Stimulated activated naive B cell treated with anti-CD40 and anti-IgM and Interleukin-4, amounts not matched to agents 10 μg/mL and 1 μg/mL and 100 μg/mL, for 72 hours (primary cell): ENCODE data around the gene PTCRA.
"Not testable (repeated sequence)": the region's sequence is repeated elsewhere in the genome, so short reads cannot be mapped to it uniquely, and the experiment has no call there.

Experiments used
- ATAC-seq, 2 donors: fragments of 150-1000 bp; cut with Tn5 transposase; replicated peaks; 2 replicates each; pipeline ENCODE4 v1.10.0; 2021; ENCODE audit warnings: moderate library complexity in 1 of 2
- DNase-seq: peaks from one replicate; pipeline ENCODE4 v3.0.0; 2021
- H3K27ac Mint-ChIP-seq: one replicate; pipeline ENCODE4 v1.8.0; 2022; ENCODE audit warnings: mild to moderate bottlenecking, mixed read lengths
- H3K27me3 Mint-ChIP-seq, 2 donors: one replicate each; pipeline ENCODE4 v1.8.0; 2022; ENCODE audit warnings: mixed read lengths in 2 of 2
- H3K36me3 Mint-ChIP-seq, 2 donors: one replicate each; pipeline ENCODE4 v1.8.0; 2022; ENCODE audit warnings: mixed read lengths in 2 of 2, mild to moderate bottlenecking in 1 of 2
- H3K4me1 Mint-ChIP-seq, 2 donors: one replicate each; pipeline ENCODE4 v1.8.0; 2022; ENCODE audit warnings: mixed read lengths in 2 of 2, mild to moderate bottlenecking in 1 of 2
- H3K4me3 Mint-ChIP-seq, 2 donors: one replicate each; pipeline ENCODE4 v1.8.0; 2022; ENCODE audit warnings: mild to moderate bottlenecking in 2 of 2, mixed read lengths in 2 of 2, moderate library complexity in 1 of 2
- H3K9me3 Mint-ChIP-seq, 2 donors: one replicate each; pipeline ENCODE4 v1.8.0; 2022; ENCODE audit warnings: mixed read lengths in 2 of 2, mild to moderate bottlenecking in 1 of 2

The PTCRA gene

DNA sequence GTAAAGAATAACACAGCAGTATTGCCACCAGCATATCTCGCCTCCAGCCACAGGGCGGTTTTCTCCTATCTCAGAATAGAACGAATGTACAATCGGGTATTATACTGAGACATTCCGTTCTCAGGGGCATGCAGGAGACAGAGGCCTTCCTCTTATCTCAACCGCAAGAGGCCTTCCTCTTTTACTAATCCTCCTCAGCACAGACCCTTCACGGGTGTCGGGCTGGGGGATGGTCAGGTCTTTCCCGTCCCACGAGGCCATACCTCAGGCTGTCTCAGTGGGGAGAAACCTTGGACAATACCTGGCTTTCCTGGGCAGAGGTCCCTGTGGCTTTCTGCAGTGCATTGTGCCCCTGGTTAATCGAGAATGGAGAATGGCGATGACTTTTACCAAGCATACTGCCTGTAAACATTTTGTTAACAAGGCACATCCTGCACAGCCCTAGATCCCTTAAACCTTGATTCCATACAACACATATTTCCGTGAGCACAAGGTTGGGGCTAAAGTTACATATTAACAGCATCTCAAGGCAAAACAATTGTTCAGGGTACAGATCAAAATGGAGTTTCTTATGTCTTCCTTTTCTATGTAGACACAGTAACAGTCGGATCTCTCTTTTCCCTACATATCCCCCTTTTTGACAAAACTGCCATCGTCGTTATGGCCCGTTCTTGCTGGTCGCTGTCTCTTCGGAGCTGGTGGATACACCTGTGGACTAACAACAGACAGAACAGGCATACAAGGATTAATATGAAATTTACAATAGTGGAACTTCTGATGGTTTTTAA lies 21.6 kb upstream of the PTCRA start:
- not testable (repeated sequence) for H3K36me3 Mint-ChIP-seq, H3K27me3 Mint-ChIP-seq, DNase-seq, H3K9me3 Mint-ChIP-seq, ATAC-seq
- Mint-ChIP-seq H3K27ac (peak overlapping the region; percentile 91), H3K4me3 (peak overlapping the region; percentile 48 to 63), H3K4me1 (peaks cover 21 to 36% of the 10 kb centered on the region in 2 donors)

DNA sequence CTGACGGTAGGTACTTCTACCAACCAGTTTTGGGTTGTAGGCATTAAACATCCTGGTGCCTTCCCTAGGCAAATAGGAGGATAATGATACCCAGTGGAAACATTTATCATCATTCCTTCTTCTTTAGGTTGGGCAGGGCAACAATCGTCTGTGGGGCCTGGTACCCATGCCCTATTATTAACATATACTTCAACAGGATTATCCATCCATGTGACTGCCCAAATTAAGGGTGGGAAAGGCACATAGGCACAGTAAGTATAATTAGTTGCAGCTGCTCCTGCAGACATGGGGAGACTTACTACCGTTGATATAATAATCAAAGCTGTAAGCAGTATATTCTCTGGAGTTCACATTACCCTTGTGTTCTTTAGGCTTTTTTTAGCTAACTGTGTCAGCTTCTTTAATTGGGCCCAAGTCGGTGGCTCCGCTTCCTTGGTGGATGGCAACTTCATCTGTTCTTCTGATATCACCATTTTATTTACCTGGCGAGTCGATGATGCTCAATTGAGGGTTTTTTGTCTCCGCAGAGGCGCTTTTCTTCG lies 19.6 kb upstream of the PTCRA start:
- Mint-ChIP-seq H3K27ac (no peak overlapping the region), H3K9me3 (no peaks in the 10 kb centered on the region), H3K36me3 (no peaks in the 10 kb centered on the region), H3K27me3 (no peaks in the 10 kb centered on the region), H3K4me1 (peaks cover 16 to 23% of the 10 kb centered on the region in 2 donors), H3K4me3 (no peak overlapping the region)
- ATAC-seq (no peak), DNase-seq (no peak)

DNA sequence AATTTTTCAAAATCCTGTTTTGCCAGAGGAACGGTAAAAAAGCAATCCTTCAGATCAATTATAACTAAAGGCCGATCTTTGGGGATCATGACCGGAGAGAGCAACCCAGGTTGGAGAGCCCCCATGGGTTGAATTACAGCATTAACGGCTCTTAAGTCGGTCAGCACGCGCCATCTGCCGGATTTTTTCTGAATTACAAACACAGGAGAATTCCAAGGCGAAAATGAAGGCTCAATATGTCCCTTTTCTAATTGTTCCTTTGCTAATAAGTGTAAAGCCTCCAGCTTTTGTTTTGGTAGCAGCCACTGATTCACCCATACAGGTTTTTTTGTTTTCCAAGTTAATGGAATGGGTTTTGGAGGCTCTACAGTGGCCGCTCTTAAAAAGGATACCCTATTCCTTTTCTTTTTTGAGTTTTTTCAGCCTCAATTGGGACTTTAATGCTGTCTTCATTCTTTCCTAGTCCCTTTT lies 16.9 kb upstream of the PTCRA start:
- H3K36me3 Mint-ChIP-seq, result no peaks in the 10 kb centered on the region
- DNase-seq (peak; percentile 57), ATAC-seq (no peak)
- H3K4me1 Mint-ChIP-seq, result peaks cover 11 to 28% of the 10 kb centered on the region in 2 donors
- no peak overlapping the region for H3K4me3 Mint-ChIP-seq
- H3K27me3 Mint-ChIP-seq, result no peaks in the 10 kb centered on the region
- no peaks in the 10 kb centered on the region for H3K9me3 Mint-ChIP-seq
- no peak overlapping the region for H3K27ac Mint-ChIP-seq

DNA sequence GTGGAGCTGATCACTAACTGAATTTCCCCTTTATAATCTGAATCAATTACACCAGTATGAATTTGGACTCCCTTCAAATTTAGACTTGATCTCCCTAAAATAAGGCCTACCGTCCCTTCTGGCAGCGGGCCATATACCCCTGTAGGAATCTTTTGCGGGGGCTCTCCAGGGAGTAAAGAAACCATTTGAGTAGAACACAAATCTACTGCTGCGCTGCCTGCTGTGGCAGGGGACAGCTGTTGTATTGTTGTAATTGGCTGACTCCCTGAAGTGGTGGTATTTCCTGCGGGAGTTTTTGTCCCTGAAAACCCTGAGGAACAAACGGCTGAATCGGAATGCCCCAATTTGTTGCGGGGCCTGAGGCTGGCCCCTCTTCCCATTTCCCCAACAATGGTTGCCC lies 16.0 kb upstream of the PTCRA start:
- Mint-ChIP-seq H3K36me3 (no peaks in the 10 kb centered on the region), H3K27me3 (no peaks in the 10 kb centered on the region), H3K9me3 (no peaks in the 10 kb centered on the region), H3K4me1 (peaks cover 6 to 22% of the 10 kb centered on the region in 2 donors), H3K27ac (no peak overlapping the region), H3K4me3 (no peak overlapping the region)
- ATAC-seq, result no peak
- no peak for DNase-seq

DNA sequence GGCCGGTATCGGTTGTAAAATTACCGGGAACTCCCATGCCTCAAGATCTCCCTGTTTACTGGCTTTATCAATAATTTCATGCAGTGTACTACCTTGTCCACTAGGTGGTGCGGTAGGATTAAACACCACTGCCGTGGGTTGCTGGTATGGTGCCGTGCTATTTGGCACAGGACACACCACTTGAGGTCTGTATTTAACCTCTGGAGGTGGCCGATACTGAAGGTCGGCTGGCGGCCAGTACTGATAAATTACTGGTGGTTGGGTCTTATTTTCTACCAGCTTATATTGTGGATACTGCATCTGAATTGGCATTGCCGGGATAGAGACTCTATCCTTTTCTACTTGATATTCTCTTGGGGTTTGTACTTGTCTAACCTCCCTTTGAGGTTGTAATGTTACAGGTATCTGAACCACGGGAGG lies 14.3 kb upstream of the PTCRA start:
- Mint-ChIP-seq H3K9me3 (no peaks in the 10 kb centered on the region), H3K36me3 (no peaks in the 10 kb centered on the region), H3K27me3 (no peaks in the 10 kb centered on the region), H3K27ac (no peak overlapping the region), H3K4me3 (peak overlapping the region in 1 of 2 donors; percentile 16), H3K4me1 (peaks cover 6 to 22% of the 10 kb centered on the region in 2 donors)
- peak; percentile 67 for DNase-seq
- peak; percentile 91 to 96 for ATAC-seq

DNA sequence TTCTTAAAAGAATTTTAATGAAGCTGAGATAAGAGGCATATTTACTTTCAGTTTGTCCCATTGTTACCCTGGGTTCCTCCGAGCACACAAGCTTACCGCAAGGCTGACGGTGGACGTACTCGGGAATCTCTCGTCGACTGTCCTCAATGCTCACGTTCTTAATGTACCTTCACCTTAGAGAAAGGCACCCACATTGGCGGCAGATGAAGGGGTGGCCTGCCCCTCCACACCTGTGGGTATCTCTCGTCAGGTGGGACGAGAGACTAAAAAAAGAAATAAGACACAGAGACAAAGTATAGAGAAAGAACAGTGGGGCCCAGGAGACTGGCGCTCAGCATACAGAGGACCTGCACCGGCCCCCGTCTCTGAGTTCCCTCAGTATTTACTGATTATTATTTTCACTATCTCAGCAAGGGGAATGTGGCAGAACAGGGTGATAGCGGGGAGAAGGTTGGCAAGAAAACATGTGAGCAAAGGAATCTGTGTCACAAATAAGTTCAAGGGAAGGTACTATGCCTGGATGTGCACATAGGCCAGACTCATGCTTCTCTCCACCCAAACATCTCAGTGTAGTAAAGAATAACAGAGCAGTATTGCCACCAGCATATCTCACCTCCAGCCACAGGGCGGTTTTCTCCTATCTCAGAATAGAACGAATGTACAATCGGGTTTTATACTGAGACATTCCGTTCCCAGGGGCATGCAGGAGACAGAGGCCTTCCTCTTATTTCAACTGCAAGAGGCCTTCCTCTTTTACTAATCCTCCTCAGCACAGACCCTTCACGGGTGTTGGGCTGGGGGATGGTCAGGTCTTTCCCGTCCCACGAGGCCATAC lies 13.2 kb upstream of the PTCRA start:
- not testable (repeated sequence) for H3K4me3 Mint-ChIP-seq, H3K36me3 Mint-ChIP-seq, H3K27me3 Mint-ChIP-seq, H3K9me3 Mint-ChIP-seq, ATAC-seq, DNase-seq, H3K27ac Mint-ChIP-seq
- H3K4me1 Mint-ChIP-seq, result peaks cover 6 to 22% of the 10 kb centered on the region in 2 donors

DNA sequence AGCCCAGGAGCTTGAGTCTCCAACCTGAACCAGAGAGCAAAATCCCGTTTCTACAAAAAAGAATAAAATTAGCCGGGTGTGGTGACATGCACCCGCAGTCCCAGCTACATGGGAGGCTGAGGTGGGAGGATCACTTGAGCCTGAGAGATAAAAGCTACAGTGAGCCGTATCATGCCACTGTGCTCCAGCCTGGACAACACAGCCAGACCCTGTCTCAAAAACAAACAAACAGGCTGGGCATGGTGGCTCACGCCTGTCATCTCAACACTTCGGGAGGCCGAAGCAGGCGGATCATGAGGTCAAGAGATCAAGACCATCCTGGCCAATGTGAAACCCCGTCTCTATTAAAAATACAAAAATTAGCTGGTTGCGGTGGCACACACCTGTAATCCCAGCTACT lies 11.4 kb upstream of the PTCRA start:
- H3K27ac Mint-ChIP-seq, result no peak overlapping the region
- ATAC-seq (no peak), DNase-seq (no peak)
- no peaks in the 10 kb centered on the region for H3K9me3 Mint-ChIP-seq
- no peaks in the 10 kb centered on the region for H3K36me3 Mint-ChIP-seq
- H3K4me1 Mint-ChIP-seq, result peaks cover 6 to 22% of the 10 kb centered on the region in 2 donors
- H3K27me3 Mint-ChIP-seq, result no peaks in the 10 kb centered on the region
- H3K4me3 Mint-ChIP-seq, result no peak overlapping the region

DNA sequence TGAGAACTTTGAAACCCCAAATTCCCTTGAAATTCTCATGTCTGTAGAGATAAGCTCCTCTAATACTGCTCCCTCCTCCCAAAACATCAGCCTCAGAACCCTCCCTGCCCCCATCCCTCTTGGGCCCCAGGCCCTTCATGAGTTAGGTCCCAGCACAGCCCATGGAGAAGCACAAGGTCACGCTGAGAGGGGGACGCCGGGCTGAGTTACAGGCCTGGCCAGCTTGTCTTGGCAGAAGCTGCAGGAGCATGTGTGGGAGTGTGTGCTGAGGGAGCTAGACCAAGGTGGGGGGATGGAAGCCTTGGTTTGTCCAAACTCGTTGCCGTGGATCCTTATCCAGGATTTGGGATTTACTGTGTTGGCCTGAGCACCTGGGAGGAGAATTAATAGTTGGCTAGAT lies 8.5 kb upstream of the PTCRA start:
- H3K9me3 Mint-ChIP-seq, result no peaks in the 10 kb centered on the region
- no peak overlapping the region for H3K4me3 Mint-ChIP-seq
- H3K36me3 Mint-ChIP-seq, result no peaks in the 10 kb centered on the region
- ATAC-seq, result no peak
- H3K27me3 Mint-ChIP-seq, result peaks cover 5 to 8% of the 10 kb centered on the region in 2 donors
- peaks cover 5 to 15% of the 10 kb centered on the region in 2 donors for H3K4me1 Mint-ChIP-seq
- no peak for DNase-seq
- no peak overlapping the region for H3K27ac Mint-ChIP-seq

DNA sequence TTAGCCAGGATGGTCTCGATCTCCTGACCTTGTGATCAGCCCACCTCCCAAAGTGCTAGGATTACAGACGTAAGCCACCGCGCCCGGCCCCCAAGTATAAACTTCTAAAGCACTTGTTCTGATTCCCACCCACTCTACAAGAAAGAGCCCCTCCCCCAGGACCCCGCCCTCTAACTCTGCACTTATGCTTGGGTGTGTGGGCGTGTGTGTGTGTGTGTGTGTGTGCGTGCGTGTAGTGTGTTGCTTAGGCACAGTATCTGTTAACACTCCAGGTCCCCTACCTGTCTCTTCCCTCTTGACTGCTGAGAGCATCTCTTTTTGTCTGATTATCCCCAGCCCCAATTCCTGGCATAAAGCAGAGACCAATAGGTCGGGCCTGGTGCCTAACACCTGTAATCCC lies 6.0 kb upstream of the PTCRA start:
- Mint-ChIP-seq H3K4me3 (no peak overlapping the region), H3K27ac (no peak overlapping the region), H3K9me3 (no peaks in the 10 kb centered on the region), H3K4me1 (peaks cover 3 to 6% of the 10 kb centered on the region in 2 donors), H3K36me3 (no peaks in the 10 kb centered on the region), H3K27me3 (peaks cover 5 to 11% of the 10 kb centered on the region in 2 donors)
- ATAC-seq (no peak), DNase-seq (no peak)

DNA sequence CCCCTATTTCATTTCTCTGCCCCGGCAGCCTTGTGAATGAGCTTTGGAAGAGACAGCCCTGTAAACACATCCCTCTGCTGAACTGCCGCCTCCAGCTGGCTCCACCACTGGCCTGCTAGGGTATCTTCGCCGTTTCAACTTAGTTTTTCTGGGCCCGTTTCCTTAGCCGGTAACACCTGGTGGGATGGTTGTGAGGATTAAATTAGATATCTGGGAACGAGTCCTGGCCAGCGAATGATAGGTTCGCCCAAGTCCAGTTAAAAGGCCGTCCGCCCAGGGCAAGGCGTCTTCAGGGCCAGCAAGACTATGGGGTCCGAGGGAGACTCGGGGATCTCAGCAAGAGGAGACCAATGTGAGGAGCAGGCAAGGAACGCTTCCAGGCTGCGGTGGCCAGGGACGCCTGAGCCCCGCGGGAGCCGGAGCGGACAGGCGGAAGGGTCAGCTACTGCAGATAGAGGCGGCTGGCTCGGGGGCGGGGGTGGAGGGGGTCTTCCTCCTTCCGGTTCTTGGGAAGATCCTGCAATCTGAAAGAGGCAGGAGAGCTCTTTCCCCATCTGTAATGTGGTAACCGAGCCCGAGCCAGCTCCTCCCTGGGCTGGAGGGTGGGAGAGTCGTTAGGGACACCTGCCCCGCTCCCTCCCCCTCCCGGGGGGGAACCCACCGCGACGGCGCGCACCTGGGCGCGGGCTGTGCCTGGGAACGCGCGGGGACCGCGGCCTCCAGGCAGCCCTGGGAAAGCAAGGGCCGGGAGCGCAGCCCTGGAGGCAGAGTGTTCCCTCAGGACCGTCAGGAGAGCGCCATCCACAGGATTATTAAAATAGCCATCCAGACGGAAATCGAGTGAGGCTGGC lies 4.5 kb upstream of the PTCRA start:
- Mint-ChIP-seq H3K9me3 (no peaks in the 10 kb centered on the region), H3K4me3 (peak overlapping the region; percentile 10 to 70), H3K36me3 (no peaks in the 10 kb centered on the region), H3K27me3 (peaks cover 5 to 11% of the 10 kb centered on the region in 2 donors), H3K27ac (no peak overlapping the region), H3K4me1 (peaks cover 3 to 14% of the 10 kb centered on the region in 2 donors)
- no peak for DNase-seq
- ATAC-seq, result no peak

DNA sequence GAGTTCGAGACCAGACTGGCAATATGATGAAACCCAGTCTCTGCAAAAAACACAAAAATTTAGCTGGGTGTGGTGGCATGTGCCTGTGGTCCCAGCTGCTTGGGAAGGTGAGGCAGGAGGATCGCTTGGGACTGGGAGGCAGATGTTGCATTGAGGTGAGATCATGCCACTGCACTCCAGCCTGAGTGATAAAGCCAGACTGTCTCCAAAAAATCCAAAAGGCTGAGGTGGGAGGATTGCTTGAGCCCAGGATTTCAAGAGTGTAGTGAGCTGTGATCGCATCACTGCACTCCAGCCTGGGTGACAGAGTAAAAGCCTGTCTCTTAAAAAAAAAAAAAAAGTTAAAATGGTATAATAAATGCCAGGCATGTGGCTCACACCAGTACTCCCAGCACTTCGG lies 1.3 kb upstream of the PTCRA start:
- Mint-ChIP-seq H3K36me3 (no peaks in the 10 kb centered on the region), H3K4me3 (no peak overlapping the region), H3K9me3 (no peaks in the 10 kb centered on the region), H3K4me1 (peaks cover 5 to 14% of the 10 kb centered on the region in 2 donors), H3K27ac (no peak overlapping the region), H3K27me3 (peaks cover 5 to 11% of the 10 kb centered on the region in 2 donors)
- ATAC-seq, result no peak
- no peak for DNase-seq

DNA sequence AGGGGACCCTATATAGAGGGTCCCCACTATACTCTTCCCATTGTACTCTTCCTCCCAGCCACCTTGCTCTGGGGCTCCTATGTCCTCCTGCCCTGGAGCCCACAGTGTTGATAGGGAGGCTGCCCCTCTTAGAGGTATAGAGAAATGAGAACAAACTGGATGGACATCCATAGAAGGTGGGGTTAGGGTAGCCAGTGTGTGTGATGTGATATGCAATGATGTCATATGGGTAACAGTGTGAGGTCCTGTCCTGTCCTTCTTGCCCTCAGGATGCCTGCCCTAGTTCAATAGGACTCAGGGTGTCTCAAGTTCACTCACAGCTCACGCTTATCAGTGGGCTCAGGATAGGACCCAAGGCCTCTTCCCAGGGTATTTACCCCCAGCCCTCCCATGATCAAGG lies 435 bp downstream of the PTCRA start:
- Mint-ChIP-seq H3K27me3 (peaks cover 1 to 8% of the 10 kb centered on the region in 2 donors), H3K27ac (peak overlapping the region; percentile 49), H3K4me3 (no peak overlapping the region), H3K4me1 (peaks cover 3 to 12% of the 10 kb centered on the region in 2 donors), H3K9me3 (no peaks in the 10 kb centered on the region), H3K36me3 (no peaks in the 10 kb centered on the region)
- ATAC-seq, result no peak
- DNase-seq, result no peak

DNA sequence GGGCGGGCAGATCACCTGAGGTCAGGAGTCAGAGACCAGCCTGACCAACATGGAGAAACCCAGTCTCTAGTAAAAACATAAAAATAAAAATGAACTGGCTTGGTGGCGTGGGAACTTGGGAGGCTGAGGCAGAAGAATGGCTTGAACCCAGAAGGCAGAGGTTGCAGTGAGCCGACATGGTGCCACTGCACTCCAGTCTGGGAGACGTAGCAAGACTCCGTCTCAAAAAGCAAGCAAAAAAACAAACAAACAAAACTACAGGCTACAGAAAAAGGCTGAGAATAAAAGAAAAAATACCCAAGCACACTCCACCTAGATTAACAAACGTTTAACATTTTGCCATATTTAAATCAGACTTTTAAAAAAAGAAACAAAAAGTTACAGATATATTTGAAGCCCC lies 5.9 kb downstream of the PTCRA start:
- Mint-ChIP-seq H3K27me3 (no peaks in the 10 kb centered on the region), H3K9me3 (no peaks in the 10 kb centered on the region), H3K4me1 (peaks cover 10 to 11% of the 10 kb centered on the region in 2 donors), H3K4me3 (no peak overlapping the region), H3K36me3 (no peaks in the 10 kb centered on the region), H3K27ac (no peak overlapping the region)
- ATAC-seq (no peak), DNase-seq (no peak)

DNA sequence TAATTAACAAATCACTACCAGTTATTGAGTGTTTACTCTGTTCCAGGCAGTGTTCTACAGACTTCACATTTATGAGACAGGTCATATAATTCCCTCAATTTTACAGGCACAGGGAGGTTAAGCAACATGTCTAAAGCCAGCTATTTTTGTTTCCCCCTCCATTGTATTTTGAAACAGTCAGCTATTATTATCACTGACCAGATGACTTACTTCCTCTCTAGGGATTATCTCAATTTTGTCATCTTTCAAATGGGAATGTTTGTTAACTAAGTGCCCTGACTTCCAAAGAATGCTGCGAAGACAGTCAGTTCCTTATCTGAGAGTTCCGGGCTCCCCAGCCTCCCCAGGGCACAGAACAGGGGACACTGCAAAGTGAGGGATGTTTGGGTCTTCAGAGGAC lies 7.8 kb downstream of the PTCRA start:
- H3K27ac Mint-ChIP-seq, result no peak overlapping the region
- peaks cover 14 to 16% of the 10 kb centered on the region in 2 donors for H3K4me1 Mint-ChIP-seq
- no peak overlapping the region for H3K4me3 Mint-ChIP-seq
- no peak for ATAC-seq
- peaks cover 2 to 3% of the 10 kb centered on the region in 2 donors for H3K36me3 Mint-ChIP-seq
- peaks cover 0 to 1% of the 10 kb centered on the region in 2 donors for H3K9me3 Mint-ChIP-seq
- H3K27me3 Mint-ChIP-seq, result no peaks in the 10 kb centered on the region
- no peak for DNase-seq
